ENCODE data around the gene EXOC3L4. TPM values are rescaled to one million over a fixed set of nuclear protein-coding genes. Genes with fewer than 3 reads are reported as not detected.
"Not testable (repeated sequence)": the region's sequence is repeated elsewhere in the genome, so short reads cannot be mapped to it uniquely, and the experiment has no call there.

Gene EXOC3L4
- total RNA-seq, 1 donor from 2014 or later = 1.1 TPM

DNA sequence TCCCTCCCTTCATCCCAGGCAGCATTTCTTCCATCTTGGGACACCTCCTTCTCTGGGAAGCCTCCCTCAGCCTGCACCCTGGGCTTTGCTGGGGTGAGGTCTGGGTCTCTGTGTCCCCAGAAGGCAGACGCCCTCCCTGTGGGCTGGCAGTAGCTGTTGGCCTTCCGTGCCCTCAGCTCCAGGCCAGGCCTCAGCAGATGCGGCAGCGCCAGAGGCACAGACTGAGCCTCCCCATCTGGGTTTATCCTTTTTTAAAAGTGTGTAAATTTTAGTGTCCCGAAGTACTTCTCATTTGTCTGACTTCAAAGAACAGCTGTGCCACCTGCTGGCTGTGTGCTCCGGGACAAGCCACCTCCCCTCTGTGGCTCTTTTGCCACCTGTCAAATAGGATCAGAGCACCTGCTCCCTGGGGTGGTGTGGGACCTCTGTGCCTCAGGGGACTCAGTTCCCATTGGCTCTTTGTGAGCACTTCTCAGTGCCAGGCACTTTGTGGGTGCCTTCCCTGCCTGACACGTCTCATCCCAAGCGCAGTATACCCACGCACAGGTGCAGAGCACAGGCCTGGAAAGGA is 11.1 kb downstream of the EXOC3L4 start:
- no peak for DNase-seq

DNA sequence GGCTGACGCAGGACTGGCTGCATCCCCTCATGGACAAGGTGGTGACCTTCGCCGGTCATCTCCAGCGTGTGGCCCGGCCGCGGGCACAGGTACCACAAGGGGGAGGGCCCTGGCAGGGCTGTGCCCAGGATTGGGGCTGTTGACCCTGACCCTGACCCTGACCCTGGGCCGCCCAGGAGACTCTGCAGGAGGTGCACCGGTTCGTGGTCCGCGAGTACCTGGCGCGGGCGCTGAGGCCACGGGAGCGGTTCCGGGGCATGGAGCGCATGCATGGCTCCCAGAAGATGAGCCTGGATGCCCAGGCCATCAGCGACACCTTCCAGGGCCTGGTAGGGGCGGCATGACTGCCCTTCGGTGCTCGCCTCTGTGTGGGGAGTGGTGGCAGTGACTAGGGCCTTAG is 12.9 kb downstream of the EXOC3L4 start:
- no peak for DNase-seq

DNA sequence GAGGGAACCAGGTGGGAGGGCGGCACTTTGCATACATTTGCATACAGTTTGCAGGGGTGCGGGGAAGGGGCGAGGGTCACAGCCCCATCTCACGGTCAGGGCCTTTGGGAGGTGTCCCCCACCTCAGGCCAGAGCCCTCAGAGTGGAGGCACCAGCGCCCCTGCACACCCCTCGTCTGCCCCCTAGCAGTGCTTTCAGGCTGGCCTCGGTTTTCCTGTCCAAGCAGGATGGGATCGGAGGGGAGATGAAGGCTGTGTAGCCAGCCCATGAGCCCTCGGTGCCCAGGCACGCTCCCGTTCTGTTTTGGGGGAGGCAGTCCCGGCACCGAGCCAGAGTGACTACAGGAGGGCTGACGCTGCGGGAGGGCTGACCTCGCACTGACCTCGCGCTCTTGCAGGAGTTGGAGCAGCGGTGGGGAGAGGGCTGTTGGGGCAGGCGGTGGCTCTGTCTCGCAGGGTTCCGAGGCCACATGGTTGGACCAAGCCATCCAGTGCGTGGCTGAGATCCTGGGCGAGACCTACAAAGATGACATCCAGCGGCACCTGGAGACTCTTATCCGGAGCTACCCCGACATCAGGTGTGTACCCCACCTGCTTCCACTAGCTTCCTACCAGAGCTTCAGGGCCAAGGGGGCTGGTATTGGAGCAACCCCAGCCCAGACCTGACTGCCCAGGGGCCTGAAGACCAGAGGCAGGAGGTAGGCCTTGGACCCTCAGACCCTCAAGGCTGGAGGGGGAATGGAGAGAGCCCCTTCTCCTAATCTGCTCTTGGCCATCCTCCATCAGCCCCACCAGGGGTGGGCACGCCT is 13.6 kb downstream of the EXOC3L4 start:
- no peak for DNase-seq

DNA sequence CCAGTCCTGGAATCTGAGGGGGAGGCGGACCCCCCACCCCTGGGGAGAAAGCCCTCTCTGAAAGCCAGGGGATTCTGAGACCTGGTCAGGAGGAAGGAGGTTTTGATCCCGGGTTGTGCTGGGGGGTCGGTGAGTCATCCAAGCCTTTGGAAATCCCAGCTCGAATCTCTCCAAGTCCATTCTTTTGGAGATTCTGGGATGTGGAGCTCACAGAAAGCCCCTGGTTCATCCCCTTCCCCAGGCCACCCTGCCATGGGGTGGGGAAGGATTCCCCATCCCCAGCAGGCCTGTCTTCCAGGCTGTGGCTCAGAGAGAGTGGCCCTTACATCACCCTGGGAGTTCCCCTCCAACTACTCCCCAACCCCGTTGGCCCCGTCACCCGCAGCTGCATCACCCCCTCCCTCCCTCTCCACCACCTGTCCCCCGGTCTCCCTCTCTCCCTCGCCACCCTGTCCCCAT is 14.3 kb downstream of the EXOC3L4 start:
- no peak for DNase-seq

DNA sequence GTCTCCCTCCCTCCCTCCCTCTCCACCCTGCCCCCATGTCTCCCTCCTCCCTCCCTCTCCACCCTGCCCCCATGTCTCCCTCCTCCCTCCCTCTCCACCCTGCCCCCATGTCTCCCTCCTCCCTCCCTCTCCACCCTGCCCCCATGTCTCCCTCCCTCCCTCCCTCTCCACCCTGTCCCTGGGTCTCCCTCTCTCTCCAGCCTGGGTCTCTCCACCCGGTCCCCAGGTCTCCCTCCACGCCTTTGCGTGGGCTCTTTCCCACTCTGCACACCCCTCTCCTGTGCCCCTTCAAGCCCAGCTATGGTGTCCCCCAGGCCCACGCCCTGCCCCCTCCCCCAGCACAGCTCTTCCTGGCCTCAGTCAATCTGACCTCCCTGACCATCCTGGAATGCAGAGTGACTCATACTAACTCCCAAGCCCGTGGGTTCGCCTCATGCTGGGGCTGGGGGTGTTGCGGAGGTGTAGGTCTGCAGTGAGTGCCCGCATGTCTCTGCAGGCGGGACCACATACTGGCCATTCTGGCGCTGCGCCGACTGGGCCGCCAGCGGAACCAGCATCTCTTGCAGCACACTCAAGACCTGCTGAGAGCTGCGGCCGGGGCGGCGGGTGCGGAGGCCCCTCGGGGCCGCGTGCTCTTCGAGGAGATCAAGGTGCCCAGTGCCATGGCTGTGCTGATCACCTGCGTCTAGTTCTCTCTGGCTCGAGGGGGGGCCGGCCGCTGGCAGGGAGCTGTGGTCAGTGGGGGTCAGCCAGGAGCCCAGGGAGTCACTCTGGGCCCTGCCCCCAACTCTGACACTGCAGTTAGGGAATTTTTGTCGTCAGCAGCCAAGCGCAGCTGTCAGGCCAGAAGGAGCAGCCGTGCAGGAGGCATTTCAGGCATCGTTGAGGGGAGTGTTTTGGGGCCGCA is 15.3 kb downstream of the EXOC3L4 start:
- DNase-seq = no peak

DNA sequence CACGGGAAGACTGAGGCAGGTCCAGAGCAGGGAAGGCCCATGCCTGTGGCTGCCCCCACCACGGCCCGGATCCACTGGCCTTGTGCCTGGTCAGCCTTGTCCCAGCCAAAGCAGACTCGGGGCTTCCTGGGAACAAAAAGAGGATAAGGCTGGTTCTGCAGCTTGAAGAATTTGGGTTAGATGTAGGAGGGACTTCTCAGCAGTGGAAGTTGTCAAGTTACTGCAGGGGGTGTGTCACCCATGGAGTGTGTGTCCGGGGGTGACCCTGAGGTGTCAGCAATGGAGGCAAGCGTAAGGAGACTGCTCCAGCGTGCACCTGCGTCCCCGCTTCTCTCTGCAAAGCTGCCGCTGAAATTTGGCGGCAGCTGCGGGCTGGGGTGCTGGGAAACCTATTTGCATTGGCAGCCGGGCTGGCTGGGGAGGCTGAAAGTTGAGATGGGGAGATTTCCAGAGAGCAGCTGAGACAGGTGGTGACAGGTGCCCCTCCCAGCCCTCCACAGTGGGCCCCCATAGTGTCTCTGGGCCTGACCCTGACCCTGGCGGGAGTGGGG is 16.2 kb downstream of the EXOC3L4 start:
- no peak for DNase-seq

DNA sequence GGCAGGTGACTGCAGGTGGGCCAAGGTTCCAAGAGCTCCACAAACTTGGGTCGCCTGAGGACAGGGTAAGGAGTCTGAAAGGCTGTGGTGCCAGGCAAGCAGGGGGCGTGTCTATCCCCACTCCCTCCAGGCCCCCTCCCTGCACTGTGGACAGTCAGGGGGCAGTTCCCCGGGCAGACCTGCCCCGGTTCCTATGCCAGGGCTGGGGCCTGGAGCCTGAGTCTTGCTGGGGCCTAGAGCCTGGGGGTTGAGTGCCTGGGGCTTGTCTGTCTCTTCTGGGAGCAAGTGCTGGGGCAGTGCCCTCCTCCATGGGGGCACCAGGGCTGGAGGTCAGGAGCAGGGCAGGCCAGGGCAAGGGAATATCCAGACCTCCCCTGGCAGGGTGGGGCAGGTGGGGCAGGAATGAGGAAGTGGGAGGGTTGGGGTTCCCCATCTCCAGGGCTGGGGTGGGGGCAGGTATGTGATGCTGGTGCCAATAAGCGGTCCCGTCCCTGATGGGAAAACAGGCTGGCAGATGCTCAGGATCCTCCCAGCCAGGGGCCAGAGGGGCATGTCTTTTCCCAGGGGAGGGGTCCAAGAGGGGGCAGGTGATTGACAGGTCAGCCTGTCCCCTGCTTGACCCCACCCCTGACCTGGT is 16.8 kb downstream of the EXOC3L4 start:
- no peak for DNase-seq

DNA sequence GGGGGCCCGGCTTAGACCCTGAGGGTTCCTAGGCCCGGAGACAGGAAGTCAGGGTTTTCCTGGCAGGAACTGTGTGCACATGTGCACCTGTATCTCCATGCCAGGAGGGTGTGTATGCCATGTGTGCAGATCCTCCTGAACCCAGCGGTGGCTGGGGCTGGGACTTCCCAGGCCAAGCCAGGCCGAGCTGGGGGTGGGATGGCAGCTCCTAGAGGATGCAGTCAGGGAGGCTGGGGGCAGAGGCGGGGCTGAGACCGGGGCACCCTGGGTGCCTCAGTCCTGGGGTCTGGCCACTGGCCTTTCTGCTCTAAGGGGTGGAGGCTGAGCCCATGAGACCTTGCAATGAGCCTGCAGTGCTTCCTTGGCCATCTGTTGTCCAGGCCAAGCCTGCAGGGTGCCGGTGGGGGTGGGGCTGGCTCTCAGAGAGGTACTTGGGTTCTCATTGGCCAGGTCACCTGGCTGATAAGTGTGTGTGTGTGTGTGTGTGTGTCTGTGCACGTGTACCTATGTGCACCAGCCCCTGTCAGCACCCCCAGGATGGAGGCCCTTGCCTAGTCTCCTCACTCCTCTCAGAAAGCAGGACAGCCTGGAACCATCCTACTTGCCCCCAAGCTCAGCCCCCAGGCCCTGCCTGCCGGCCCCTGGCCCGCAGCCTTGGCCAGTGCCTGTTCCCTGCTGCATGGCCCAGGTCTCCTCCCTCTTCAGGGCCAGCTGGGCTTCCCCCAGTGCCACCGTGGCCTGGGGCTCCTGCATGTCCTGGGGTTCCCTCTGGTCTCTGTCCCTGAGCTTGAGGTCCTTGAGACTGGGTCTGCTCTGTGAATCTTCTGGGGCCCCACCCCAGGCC is 18.1 kb downstream of the EXOC3L4 start:
- DNase-seq = no peak

DNA sequence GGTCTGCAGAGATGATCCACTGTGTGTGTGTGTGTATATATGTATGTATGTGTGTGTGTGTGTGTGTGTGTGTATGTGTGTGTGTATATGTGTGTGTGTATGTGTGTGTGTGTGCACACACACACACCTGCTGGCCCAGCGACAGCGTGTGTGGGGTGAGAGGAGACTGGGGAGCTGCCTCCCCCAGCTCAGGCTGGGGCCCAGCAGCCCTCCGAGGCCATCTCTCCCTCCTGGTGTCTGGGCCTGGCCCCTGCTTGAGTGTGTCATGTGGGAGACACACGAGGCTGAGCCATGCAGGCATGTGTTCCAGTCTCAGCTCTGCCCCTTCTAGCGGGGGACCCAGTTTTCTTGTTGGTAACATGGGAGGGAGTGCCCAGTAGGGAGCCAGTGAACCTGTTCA is 18.8 kb downstream of the EXOC3L4 start:
- no peak for DNase-seq

DNA sequence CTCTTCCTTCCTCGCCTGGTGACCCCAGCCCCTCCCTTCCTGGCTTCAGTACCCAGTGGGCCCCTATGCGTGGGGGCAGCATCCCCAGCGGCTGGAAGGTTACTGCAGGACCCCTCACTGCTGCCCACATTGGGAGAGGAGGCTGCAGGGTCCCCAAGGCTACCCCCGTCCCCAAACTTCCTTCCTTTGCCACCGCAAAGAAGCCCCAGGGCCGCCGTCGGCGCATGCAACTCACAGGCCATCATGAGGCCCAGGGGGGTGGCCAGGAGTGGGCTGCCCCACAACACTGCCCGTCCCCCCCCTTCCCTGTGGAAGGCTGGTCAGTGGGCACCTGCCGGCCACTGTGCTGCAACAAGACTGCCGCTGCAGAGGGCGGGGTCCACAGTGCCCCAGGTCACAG is 19.2 kb downstream of the EXOC3L4 start:
- DNase-seq = no peak

DNA sequence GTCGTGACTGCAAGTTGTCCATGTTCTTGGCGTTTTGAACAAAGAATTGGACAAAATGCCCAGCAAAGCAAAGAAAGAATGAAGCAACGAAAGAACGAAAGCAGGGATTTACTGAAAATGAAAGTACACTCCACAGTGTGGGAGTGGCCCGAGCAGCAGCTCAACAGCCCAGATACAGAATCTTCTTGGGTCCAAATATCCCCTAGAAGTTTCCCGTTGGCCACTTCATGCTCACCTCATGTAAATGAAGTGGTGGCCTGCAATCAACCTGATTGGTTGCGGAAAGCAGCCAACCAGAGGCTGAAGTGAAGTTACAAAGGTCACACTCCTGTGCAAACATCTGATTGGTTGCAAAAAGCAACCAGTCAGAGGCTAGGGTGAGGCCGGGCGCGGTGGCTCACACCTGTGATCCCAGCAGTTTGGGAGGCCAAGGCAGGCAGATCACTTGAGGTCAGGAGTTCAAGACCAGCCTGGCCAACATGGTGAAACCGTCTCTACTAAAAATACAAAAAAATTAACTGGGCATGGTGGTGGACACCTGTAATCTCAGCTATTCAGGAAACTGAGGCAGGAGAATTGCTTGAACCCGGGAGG is 20.7 kb downstream of the EXOC3L4 start:
- not testable (repeated sequence) for DNase-seq

DNA sequence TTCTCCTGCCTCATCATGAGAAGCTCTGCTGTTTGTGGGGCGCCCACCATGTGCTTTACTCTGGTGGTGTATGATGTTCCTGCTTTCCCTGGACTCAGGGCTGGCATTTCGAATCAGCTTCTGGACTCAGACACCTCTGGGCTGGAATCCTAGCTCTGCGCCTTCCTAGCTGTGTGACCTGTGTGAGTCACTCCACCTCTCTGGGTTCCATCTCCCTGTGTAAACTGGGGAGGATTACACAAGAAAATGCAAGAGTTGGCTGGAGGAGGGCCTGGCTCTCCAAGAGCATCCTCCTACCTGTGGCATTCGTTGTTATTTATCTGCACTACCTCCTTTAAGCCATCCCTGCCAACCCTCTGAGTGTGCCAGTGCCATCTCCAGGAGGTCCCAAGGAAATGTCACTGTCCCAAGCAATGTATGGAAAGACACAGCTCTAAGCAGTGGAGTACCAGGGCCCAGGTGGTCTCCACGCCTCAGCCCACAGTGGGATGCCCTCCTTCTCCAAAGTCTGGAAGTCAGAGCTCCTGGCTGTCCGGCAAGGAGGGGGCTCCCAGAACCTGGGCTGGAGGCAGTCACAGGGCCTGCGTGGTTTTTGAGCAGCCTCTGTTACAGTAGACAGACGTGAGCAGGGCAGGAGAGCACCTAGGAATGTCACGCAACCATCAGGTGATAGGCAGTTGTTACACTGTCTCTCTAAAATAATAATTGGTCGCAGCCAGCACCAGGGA is 21.5 kb downstream of the EXOC3L4 start:
- DNase-seq = no peak

DNA sequence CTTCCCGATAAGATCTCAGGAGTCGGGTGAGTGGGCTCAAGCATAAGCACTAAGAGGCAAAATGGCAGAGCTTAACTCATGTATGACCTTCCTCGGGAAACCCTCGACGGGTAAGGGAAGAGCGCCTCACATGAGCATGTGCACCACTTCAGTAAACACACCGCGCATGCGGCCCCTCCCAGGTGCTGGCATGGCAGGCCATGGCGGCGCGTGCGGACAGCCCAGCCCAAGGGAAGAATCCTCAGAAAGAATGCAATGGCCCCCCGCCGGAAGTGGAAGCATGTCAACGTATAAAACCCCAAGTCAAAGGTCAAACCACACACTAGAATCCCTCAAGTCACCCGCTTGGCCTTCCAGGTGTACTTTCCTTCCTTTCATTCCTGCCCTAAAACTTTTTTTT is 22.1 kb downstream of the EXOC3L4 start:
- no peak for DNase-seq

DNA sequence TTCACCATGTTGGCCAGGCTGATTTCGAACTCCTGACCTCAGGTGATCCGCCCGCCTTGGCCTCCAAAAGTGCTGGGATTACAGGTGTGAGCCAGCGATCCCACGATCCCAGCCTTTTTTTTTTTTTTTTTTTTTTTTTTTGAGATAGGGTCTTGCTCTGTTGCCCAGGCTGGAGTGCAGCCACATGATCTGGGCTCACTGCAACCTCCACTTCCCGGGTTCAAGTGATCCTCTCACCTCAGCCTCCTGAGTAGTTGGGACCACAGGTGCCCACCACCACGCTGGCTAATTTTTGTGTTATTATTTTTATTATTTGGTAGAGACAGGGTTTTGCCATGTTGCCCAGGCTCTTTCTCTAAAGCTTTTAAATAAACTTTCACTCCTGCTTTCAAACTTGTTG is 23.0 kb downstream of the EXOC3L4 start:
- not testable (repeated sequence) for DNase-seq

DNA sequence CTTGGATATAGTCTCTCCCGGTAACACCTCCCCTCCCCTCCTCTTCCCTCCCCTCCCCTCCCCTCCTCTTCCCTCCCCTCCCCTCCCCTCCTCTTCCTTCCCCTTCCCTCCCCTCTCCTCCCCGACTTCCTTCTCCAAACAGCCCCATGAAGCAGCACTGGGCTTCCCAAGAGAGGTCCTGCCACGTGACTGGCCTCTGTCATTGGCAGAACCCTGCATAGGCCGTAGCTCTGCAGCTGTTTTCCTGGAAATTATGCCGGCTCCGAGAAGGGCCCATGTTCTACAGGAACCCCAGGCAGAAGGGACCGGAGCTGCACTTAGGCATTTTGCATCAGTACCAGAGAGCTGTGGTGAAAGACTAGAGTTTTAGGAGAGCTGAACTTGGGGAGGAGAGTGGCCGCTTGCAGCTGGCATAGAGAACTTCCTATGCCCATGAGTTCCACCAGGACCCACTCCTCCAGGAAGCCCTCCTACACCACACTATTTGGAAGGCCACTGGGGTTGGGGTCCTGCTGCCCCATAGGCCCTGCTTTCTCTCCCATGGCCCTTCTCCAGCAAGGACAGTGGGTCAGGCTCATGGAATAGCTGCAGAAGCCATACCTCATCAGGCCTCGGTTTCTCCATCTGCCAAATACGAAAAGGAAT is 23.6 kb downstream of the EXOC3L4 start:
- DNase-seq = no peak

DNA sequence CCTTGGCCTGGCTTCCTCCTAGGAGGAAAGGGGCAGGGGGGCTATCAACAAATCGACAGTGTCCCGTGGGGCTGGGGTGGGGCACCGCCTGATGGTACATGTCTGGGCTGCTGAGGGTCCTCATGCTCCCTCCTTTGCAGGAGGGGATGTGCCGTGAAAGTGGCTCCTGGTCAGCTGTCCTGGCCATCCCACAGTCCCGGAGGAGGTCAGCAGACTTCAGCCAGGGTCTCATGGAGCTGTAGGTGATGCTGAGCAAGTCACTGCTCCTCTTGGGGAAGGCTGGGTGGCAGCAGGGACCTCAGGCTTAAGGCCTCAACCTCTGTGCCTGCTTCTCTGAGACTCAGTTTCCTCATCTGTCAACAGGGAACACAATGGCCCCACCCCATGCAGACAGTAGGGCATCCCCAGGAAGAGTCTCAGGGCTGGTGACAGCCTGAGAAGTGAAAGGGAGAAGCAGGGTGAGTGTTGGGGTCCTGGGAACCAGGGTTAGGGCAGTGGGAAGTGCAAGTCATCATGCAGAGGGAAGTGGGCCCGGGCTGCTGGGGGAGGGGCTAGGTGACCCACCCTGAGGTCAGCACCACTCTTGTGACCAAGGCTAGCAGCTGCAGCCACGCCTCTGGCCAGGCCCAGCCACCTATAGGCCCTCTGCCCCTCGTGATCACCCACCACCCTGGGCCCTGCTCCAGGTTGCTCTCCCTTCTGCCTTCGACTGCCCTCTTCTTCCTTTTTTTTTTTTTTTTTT is 24.3 kb downstream of the EXOC3L4 start:
- DNase-seq = no peak

DNA sequence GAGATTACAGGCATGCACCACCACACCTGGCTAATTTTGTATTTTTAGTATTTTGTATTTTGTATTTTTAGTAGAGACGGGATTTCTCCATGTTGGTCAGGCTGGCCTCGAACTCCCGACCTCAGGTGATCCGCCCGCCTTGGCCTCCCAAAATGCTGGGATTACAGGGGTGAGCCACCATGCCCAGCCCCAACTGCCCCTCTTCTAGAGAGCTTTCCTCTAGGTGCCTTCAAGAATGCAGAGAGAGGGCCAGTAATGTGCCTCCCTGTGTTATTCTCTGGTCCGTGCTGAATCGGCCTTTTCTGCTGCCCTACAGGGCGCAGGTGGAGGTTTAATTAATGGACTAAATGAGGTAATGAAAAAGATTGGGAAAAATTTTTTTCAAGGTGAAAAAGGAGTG is 25.0 kb downstream of the EXOC3L4 start:
- DNase-seq = not testable (repeated sequence)

DNA sequence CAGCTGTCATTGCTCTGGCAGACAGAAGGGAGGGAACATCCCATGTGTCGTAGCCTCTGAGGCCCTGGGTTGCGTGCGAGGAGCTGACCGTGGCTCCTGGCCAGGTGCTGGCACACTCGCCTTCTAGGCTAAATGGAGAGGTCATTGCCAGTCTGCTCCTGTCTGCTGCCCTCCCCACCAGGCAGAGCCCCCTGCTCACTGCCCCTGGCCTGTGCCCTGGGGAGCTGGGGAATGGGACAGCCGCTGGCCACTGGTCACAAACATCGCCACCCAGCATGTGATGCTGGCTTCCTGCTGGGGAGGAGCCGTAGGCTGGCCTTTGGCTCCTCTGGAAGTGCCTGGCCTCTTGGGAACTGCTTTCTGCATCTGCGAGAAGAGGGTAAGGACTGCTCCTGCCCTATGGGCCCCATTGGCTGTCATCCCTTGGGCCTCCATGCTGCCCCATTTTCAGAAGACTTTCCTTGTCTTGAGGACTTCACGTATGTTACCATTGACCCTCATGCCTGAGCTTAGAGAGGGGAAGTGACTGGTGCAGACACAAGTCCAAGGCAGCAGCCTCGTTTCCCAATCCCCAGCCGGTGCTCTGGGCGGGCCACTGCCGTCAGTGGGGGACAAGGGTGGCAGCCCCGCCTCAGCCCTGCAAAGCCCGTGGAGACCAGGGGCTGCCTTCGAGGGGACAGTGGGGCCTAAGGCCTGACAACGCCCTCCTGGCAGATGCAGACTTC is 26.8 kb downstream of the EXOC3L4 start:
- no peak for DNase-seq
